T47D (cell line): ENCODE measurements around the gene STAC.
"Not testable (repeated sequence)": the region's sequence is repeated elsewhere in the genome, so short reads cannot be mapped to it uniquely, and the experiment has no call there.

Experiments
- DNase-seq, 2 experiments: peaks; one replicate each; pipeline versions ENCODE4 v3.0.0 to v3.0.0-alpha.2; 2011 to 2012; ENCODE audit warnings: low read depth in 1 of 2, low spot score in 1 of 2
- JUND ChIP-seq: IDR thresholded peaks from 2 replicates; pipeline ENCODE4 v1.6.1; 2012; ENCODE audit warnings: low read depth
- in situ Hi-C: cut with HindIII; loops from 2 replicates; pipeline ENCODE4 v1.10.0; 2016; ENCODE audit warnings: low sequenced_read_pairs, low pct_unique_long_range_greater_than_20kb

STAC gene

DNA sequence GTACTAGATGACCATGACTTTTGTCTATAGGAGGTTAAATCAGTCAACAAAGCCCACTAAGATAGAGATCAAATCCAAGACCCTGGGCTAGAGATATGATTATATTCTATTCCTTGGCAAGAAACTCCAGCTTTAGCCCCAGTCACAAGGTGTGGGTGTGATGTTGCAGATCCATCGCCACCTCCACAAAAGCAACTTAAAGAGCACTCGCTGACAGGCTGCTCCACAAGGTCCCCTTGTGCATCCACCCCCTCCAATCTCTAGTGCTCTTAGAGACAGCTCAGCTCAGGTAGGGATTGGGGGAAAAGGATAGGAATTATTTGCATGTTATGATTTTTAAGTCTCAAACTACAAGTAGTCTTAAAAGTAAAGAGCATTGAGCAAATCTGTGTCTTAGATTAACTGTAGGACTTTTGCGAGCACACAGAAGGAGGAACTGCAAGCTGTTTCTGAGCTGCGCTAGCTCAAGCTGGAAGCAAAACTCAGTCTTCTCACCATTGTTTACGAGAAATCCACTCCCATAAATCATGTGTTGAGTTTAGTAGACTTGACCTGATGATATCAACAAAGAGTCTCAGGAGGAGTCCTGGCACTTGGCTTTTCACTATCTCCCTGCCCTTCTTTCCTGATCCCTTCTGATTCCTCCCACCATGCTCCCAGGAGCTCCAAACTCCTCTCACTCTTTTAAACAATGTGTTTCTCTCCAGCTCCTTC is 177.6 kb downstream of the STAC start:
- no peak for DNase-seq

DNA sequence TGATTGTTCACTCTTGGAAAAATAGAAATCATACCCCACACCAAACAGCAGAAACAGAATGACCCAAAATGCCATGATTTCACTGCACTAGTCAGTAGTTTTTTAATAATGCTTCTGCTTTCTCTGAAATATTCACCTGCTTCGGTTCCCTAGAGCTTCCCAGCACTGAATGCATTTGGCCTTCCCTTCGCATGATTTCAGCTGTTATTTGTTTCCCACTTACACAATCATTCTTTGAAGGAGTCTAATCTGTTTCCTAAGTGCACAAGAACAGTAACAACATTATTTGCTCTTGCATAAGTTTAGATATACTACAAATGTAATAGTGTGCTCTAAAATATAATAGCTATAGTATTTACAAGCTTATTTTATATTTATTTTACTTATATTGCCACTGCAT is 178.7 kb downstream of the STAC start:
- in situ Hi-C loops: no loop called here
- TF ChIP-seq JUND: no peak
- no peak for DNase-seq

More for the DNA sequence above, 177.6 kb downstream of the STAC start:
- in situ Hi-C loops: no loop called here
- no peak for TF ChIP-seq JUND

- in situ Hi-C loops: no loop called here
- no peak for DNase-seq
- no peak for TF ChIP-seq JUND
Measured at GRCh38 chr3:36560685-36561084, 180.4 kb downstream of the STAC start.

GRCh38 chr3:36561601-36562000 is 181.3 kb downstream of the STAC start:
- no peak for DNase-seq
- in situ Hi-C loops: no loop called here
- TF ChIP-seq JUND: no peak

DNA sequence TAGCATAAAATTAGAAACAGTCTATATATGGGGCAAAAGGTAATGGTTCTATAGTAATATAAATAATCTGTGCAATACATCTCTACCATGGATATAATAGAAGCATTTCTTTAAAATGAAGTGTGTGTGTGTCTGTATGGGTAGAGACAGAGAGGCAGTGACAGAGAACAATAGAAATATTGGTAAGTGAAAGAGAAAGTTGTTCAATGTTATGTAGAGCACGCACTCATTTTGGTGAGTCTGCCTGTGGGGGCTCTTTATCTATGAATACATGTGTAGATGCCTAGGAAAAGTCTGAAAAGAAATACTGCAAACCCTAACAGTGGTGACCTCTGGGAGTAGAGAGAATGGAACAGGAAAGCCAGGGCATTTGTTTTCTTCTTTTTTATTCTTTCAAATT is 182.6 kb downstream of the STAC start:
- DNase-seq: no peak
- in situ Hi-C loops: no loop called here
- no peak for TF ChIP-seq JUND

DNA sequence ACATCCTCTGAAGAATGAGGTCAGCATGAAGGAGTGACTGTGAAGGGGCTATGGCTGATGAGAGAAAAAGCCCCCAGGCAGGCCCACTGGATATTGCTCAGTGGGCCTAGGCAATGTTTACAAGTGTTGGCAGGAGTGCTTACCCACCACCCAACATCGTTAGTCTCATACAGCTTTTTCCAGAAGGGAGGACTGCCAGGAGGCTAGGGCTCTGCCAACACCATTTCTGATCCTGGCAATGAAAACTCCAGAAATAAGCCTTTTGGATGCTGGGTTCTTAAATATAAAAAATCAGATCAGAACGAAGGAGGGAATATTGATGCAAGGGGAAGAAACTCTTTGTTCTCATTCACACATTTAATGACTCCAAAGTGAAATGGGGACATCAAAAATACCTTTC is 194.9 kb downstream of the STAC start:
- in situ Hi-C loops: no loop called here
- TF ChIP-seq JUND: no peak
- no peak for DNase-seq

DNA sequence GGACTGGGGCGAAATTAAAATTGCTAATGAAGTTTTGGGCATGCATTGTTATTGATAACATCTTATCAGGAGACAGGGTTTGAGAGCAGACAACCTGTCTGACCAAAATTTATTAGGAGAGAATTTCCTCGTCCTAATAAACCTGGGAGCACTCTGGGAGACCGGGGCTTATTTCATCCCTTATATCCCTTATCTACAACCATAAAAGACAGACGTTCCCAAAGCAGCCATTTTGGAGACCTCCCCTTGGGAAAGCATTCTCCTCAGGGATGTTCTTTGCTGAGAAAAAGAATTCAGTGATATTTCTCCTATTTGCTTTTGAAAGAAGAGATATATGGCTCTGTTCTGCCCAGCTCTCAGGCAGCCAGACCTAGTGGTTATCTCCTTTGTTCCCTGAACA is 198.1 kb downstream of the STAC start:
- peak in 1 of 2 experiments; percentile 16 for DNase-seq
- in situ Hi-C loops: not testable (repeated sequence)

DNA sequence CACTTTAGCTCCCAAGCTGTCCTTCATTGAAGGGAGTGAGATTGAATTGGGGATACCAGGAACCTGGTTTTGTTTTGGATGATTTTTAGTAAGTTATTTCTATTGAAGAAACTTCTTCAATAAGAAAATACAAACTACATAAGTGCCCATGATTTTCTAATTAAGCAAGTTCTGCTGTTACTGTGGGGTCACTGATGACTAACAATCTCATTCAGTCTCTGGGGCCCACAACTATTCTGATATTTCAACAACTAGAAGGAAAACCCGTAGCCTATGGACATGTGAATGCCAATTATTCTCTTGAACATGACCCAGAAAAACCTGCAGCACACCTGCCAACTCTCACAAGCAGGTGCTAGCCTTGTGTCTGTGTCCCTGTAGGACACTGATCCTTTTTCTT is 199.4 kb downstream of the STAC start:
- in situ Hi-C loops: no loop called here
- TF ChIP-seq JUND: no peak
- no peak for DNase-seq

GRCh38 chr3:36580716-36581115 is 200.4 kb downstream of the STAC start:
- no peak for TF ChIP-seq JUND
- in situ Hi-C loops: no loop called here
- DNase-seq: no peak

GRCh38 chr3:36591959-36592358 is 211.7 kb downstream of the STAC start:
- in situ Hi-C loops: no loop called here
- TF ChIP-seq JUND: no peak
- DNase-seq: no peak

- TF ChIP-seq JUND: no peak
- in situ Hi-C loops: no loop called here
- DNase-seq: no peak
Measured at GRCh38 chr3:36595511-36595910, 215.2 kb downstream of the STAC start.

- TF ChIP-seq JUND: no peak
- no peak for DNase-seq
- in situ Hi-C loops: no loop called here
Measured at GRCh38 chr3:36596419-36596818, 216.1 kb downstream of the STAC start.

DNA sequence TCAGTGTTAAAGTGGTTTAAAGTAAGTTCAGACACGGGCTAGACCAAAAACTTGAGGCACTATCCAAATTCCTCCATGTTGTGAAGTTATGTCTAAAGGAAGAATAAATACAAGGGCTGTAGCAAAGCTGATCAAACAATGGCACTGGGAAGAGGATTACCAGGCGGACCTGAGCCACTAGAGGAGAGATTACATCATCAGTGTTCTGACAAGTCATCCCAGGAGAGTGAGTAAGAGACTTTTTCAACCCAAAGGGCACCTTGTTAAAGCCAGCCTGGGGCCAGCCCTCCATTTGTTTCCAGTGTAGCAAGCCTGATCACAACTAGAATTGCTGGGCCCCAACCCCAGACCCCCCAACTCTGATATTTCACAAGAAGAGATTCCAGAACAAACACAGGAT is 217.1 kb downstream of the STAC start:
- DNase-seq: no peak
- in situ Hi-C loops: no loop called here
- no peak for TF ChIP-seq JUND
